Transverse colon (tissue), 3 donors: ENCODE data around the gene FTSJ1.

Experiments used
- CTCF ChIP-seq, 5 experiments: fragments of 200-600 bp in 3 of 5; fragments of 450-650 bp in 2 of 5; sonication (generic) in 3 of 5; IDR thresholded peaks; 1 replicate in 2 of 5; 2 replicates in 3 of 5; pipeline ENCODE4 v1.5.1; 2016 to 2017; ENCODE audit warnings: antibody characterized with exemption in 5 of 5, inconsistent platforms in 3 of 5, mild to moderate bottlenecking in 2 of 5, moderate library complexity in 1 of 5
- POLR2A ChIP-seq: fragments of 450-650 bp; IDR thresholded peaks from one replicate; pipeline ENCODE4 v1.6.1; 2016; ENCODE audit warnings: antibody characterized with exemption, mild to moderate bottlenecking, moderate library complexity

GRCh38 chrX:48509619-48510018, 33.6 kb downstream of the FTSJ1 start:
- no peak for TF ChIP-seq CTCF (IDR thresholded peaks at IDR 0.05)
- TF ChIP-seq POLR2A, result no peak
